Activated CD8-positive, alpha-beta memory T cell treated with anti-CD3 and anti-CD28 coated beads, Interleukin-2, amount 10 ng/mL, durations not matched to agents 7 days and 5 days (primary cell): Measurements from ENCODE around the gene BAG3. TPM values are rescaled to one million over a fixed set of nuclear protein-coding genes. Genes with fewer than 3 reads are reported as not detected.
"Not testable (repeated sequence)": the region's sequence is repeated elsewhere in the genome, so short reads cannot be mapped to it uniquely, and the experiment has no call there.

Experiments used
- ATAC-seq: fragments of 150-1000 bp; cut with Tn5 transposase; one replicate; pipeline ENCODE4 v1.10.0; 2021; ENCODE audit warnings: moderate library complexity
- CTCF ChIA-PET: fragments of 350-600 bp; sonication (Branson Sonifier 250); formaldehyde crosslinking; loops from one replicate; lab custom pipeline; 2021; ENCODE audit warnings: antibody characterized with exemption; lab: Charles Lee
- DNase-seq: peaks from one replicate; pipeline ENCODE4 v3.0.0-alpha.2; 2020
- H3K27ac Mint-ChIP-seq: one replicate; pipeline ENCODE4 v1.8.0; 2021; ENCODE audit warnings: mild to moderate bottlenecking, mixed read lengths
- H3K27me3 Mint-ChIP-seq: one replicate; pipeline ENCODE4 v1.8.0; 2021; ENCODE audit warnings: mixed read lengths
- H3K36me3 Mint-ChIP-seq: one replicate; pipeline ENCODE4 v1.8.0; 2021; ENCODE audit warnings: mild to moderate bottlenecking, mixed read lengths
- H3K4me1 Mint-ChIP-seq: one replicate; pipeline ENCODE4 v1.8.0; 2021; ENCODE audit warnings: mixed read lengths
- H3K4me3 Mint-ChIP-seq: one replicate; pipeline ENCODE4 v1.8.0; 2021; ENCODE audit warnings: mild to moderate bottlenecking, moderate library complexity, mixed read lengths
- H3K9me3 Mint-ChIP-seq: one replicate; pipeline ENCODE4 v1.8.0; 2022; ENCODE audit warnings: low read depth, mixed read lengths
- total RNA-seq, 2 experiments: library from RNA; stranded (reverse); gene quantifications; one replicate each; pipeline ENCODE4 v1.2.3, GENCODE V29; 2021

The BAG3 gene
- 10 to 100 TPM; 12.7 to 13.0 TPM for total RNA-seq

GRCh38 chr10:119650692-119651513 lies at the start of gene BAG3:
Gene BAG3, plus strand, starts transcription at chr10:119651380. Its CDS starts 296 bp downstream, at chr10:119651676.
- Mint-ChIP-seq H3K4me1 (peaks cover 43% of the 10 kb centered on the region), H3K27ac (peak within 1 kb of the TSS; percentile 95), H3K27me3 (peaks cover 6% of the 10 kb centered on the region), H3K36me3 (peaks cover 8% of the 10 kb centered on the region), H3K9me3 (no peaks in the 10 kb centered on the region), H3K4me3 (peak within 1 kb of the TSS; percentile 94)
- CTCF ChIA-PET = interaction anchor here (0.7 to 3.4 kb wide), 4 partner anchors 13 to 106 kb away, joined by 3 to 15 read pairs (median 4); partner anchors contain the start of gene TIAL1
- ATAC-seq (peak; percentile 83), DNase-seq (peak; percentile 86)

- no peak overlapping the region for H3K4me3 Mint-ChIP-seq
- H3K27ac Mint-ChIP-seq = peak overlapping the region; percentile 19
- DNase-seq (peak; percentile 64), ATAC-seq (peak; percentile 87)
- no peaks in the 10 kb centered on the region for H3K27me3 Mint-ChIP-seq
- no peaks in the 10 kb centered on the region for H3K36me3 Mint-ChIP-seq
- H3K4me1 Mint-ChIP-seq = peaks cover 7% of the 10 kb centered on the region
- CTCF ChIA-PET = interaction anchor here (0.6 to 3.5 kb wide), 31 partner anchors 8 to 403 kb away, joined by 3 to 17 read pairs (median 4); partner anchors contain the start of genes BAG3, INPP5F and RGS10
- H3K9me3 Mint-ChIP-seq = no peaks in the 10 kb centered on the region
These were observed 48.7 kb upstream of the BAG3 start for GRCh38 chr10:119602241-119603095.

GRCh38 chr10:119604468-119604867 lies 46.7 kb upstream of the BAG3 start:
- CTCF ChIA-PET = no interaction called here
- Mint-ChIP-seq H3K27ac (no peak overlapping the region), H3K4me1 (peaks cover 5% of the 10 kb centered on the region), H3K9me3 (no peaks in the 10 kb centered on the region), H3K27me3 (peaks cover 8% of the 10 kb centered on the region), H3K36me3 (no peaks in the 10 kb centered on the region), H3K4me3 (no peak overlapping the region)
- no peak for DNase-seq
- no peak for ATAC-seq

GRCh38 chr10:119608316-119609155 lies 42.6 kb upstream of the BAG3 start:
- ATAC-seq (peak; percentile 36), DNase-seq (no peak)
- H3K27ac Mint-ChIP-seq = no peak overlapping the region
- peaks cover 5% of the 10 kb centered on the region for H3K4me1 Mint-ChIP-seq
- H3K36me3 Mint-ChIP-seq = peaks cover 3% of the 10 kb centered on the region
- H3K27me3 Mint-ChIP-seq = peaks cover 16% of the 10 kb centered on the region
- no peak overlapping the region for H3K4me3 Mint-ChIP-seq
- H3K9me3 Mint-ChIP-seq = no peaks in the 10 kb centered on the region
- CTCF ChIA-PET = interaction anchor here (1.1 to 1.3 kb wide), 2 partner anchors 11 to 44 kb away, joined by 3 to 4 read pairs; partner anchors contain the start of gene TIAL1

- ATAC-seq (no peak), DNase-seq (no peak)
- peaks cover 16% of the 10 kb centered on the region for H3K27me3 Mint-ChIP-seq
- no peaks in the 10 kb centered on the region for H3K9me3 Mint-ChIP-seq
- peaks cover 5% of the 10 kb centered on the region for H3K4me1 Mint-ChIP-seq
- no peak overlapping the region for H3K27ac Mint-ChIP-seq
- no peak overlapping the region for H3K4me3 Mint-ChIP-seq
- CTCF ChIA-PET = no interaction called here
- peaks cover 3% of the 10 kb centered on the region for H3K36me3 Mint-ChIP-seq
These were observed 41.7 kb upstream of the BAG3 start for GRCh38 chr10:119609516-119609915.

- CTCF ChIA-PET = interaction anchor here (1.3 to 1.4 kb wide), 2 partner anchors 9 to 16 kb away, joined by 3 to 4 read pairs; no protein-coding TSS in a partner anchor
- Mint-ChIP-seq H3K27me3 (peaks cover 16% of the 10 kb centered on the region), H3K4me1 (peaks cover 5% of the 10 kb centered on the region), H3K9me3 (no peaks in the 10 kb centered on the region), H3K27ac (no peak overlapping the region), H3K4me3 (no peak overlapping the region), H3K36me3 (peaks cover 3% of the 10 kb centered on the region)
- ATAC-seq (no peak), DNase-seq (no peak)
These were observed 39.7 kb upstream of the BAG3 start for GRCh38 chr10:119611433-119611832.

GRCh38 chr10:119613741-119614140 lies 37.4 kb upstream of the BAG3 start:
- ATAC-seq = no peak

GRCh38 chr10:119614686-119615085 lies 36.5 kb upstream of the BAG3 start:
- no peak for DNase-seq
- Mint-ChIP-seq H3K27ac (no peak overlapping the region), H3K27me3 (peaks cover 8% of the 10 kb centered on the region), H3K4me1 (peaks cover 2% of the 10 kb centered on the region), H3K4me3 (no peak overlapping the region), H3K36me3 (peaks cover 3% of the 10 kb centered on the region), H3K9me3 (no peaks in the 10 kb centered on the region)
- CTCF ChIA-PET = interaction anchor here (0.6 to 1.8 kb wide), 2 partner anchors 12 to 429 kb away, joined by 3 to 8 read pairs; no protein-coding TSS in a partner anchor
- no peak for ATAC-seq

More at GRCh38 chr10:119613741-119614140, 37.4 kb upstream of the BAG3 start:
- peaks cover 13% of the 10 kb centered on the region for H3K27me3 Mint-ChIP-seq
- H3K9me3 Mint-ChIP-seq = no peaks in the 10 kb centered on the region
- CTCF ChIA-PET = interaction anchor here (1.8 kb wide), 1 partner anchor 11 kb away, joined by 8 read pairs; no protein-coding TSS in a partner anchor
- no peak for DNase-seq
- H3K4me1 Mint-ChIP-seq = peaks cover 5% of the 10 kb centered on the region
- H3K36me3 Mint-ChIP-seq = peaks cover 3% of the 10 kb centered on the region
- H3K4me3 Mint-ChIP-seq = no peak overlapping the region
- no peak overlapping the region for H3K27ac Mint-ChIP-seq

- CTCF ChIA-PET = no interaction called here
These were observed 34.2 kb upstream of the BAG3 start for GRCh38 chr10:119616882-119617570.

GRCh38 chr10:119619215-119619614 lies 32.0 kb upstream of the BAG3 start:
- ATAC-seq (no peak), DNase-seq (no peak)
- Mint-ChIP-seq H3K4me1 (peaks cover 5% of the 10 kb centered on the region), H3K36me3 (no peaks in the 10 kb centered on the region), H3K27ac (no peak overlapping the region), H3K4me3 (no peak overlapping the region), H3K9me3 (no peaks in the 10 kb centered on the region), H3K27me3 (no peaks in the 10 kb centered on the region)
- CTCF ChIA-PET = no interaction called here

More at GRCh38 chr10:119616882-119617570, 34.2 kb upstream of the BAG3 start:
- no peaks in the 10 kb centered on the region for H3K36me3 Mint-ChIP-seq
- H3K4me1 Mint-ChIP-seq = peaks cover 5% of the 10 kb centered on the region
- H3K4me3 Mint-ChIP-seq = no peak overlapping the region
- H3K27ac Mint-ChIP-seq = no peak overlapping the region
- H3K9me3 Mint-ChIP-seq = no peaks in the 10 kb centered on the region
- ATAC-seq (no peak), DNase-seq (no peak)
- no peaks in the 10 kb centered on the region for H3K27me3 Mint-ChIP-seq

GRCh38 chr10:119619811-119620210 lies 31.4 kb upstream of the BAG3 start:
- H3K4me3 Mint-ChIP-seq, DNase-seq, ATAC-seq, H3K9me3 Mint-ChIP-seq, H3K27ac Mint-ChIP-seq, CTCF ChIA-PET, H3K27me3 Mint-ChIP-seq, H3K36me3 Mint-ChIP-seq, H3K4me1 Mint-ChIP-seq: not testable (repeated sequence)
